ENCODE measurements around the gene ACY1.
"Not testable (repeated sequence)": the region's sequence is repeated elsewhere in the genome, so short reads cannot be mapped to it uniquely, and the experiment has no call there.

Gene ACY1

DNA sequence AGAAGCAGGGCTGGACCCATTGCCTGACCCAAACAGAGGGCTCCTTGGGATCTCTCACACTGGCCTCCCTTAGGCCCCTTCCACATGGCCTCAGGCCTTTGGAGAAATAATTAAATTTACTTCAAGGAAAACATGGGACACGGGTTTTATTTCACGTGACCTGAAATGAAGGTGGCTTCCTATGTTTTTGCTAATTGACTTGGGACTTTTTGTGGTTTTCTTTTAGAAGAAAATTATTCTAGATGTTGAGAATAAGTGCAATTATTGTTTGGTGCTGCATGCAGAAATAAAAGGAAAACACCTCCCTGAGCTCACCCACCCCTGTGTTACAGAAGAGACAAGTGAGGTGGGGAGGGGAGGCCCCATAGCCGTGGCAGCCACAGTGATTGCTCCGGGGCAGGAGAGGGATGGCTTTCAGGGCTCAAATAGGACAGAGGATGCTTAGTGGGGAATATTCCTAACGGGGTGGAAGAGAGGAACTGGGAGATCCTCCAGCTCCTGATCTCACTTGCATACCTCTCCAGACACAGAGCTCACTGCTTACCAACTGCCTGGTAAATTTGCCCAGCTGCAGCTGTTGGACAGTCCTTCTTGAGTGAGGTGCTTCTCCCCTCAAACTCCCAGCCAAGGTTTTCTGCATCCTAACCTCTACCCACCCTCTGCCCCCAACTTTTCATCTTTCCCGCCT lies 41.6 kb downstream of the ACY1 start:
- no peak for DNase-seq (ENCODE audit: low read depth, low spot score)

DNA sequence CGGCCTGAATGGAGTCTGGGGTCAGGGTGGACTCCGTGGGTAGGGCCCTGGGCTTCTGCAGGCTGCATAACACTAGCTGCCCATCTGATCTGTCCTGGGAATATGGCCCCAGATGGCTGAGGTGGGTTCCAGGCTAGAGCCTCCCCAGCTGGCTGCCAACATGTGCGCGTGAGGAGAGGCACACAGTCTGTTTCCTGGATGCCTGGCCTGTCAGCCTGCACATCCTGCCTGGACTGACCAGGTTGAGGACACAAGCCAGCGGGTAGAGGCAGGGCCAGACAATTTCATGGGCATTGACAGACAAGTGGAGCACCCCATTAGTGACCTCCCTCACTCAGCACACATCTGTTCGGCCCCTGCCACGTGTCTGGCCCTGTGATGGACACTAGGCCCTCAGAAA lies 42.1 kb downstream of the ACY1 start:
- no peak for DNase-seq (ENCODE audit: low read depth, low spot score)

DNA sequence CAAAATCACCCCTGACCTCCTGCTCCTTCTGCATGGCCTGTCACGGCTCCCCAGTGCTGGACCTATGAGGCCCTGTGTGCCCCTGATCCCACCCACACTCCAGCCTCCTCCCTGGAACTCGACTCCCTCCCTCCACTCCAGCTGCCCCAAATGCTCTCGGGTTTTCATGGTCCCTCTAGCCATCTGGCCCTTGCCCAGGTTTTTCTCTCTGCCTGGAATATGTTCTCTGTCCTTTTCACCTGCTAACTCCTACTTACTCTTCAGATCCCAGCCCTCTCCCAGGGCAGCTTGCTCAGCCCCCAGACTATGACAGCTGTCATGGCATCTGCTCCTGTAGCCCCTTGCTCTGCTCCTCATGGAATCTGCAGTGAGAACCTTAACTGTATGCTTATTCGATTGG lies 42.7 kb downstream of the ACY1 start:
- no peak for DNase-seq (ENCODE audit: low read depth, low spot score)

DNA sequence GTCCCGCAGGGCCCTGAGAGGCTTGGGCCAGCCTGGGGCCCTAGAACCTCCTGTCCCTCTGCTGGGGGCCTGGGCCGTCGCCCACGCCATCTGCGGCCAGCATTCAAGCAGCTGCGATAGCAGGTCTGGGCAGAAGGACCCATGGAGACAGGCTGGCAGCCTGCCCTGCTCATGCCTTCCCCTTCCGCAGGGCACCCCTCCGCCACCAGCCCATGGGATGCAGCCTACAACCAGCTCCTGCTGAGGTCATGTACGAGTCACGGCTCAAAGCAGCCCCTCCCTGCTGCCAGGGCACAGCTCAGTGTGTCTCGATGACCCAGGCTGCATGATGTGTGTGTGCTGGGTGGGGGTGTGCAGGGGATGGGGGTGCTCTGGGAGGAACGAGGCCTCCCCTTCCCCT lies 45.2 kb downstream of the ACY1 start:
- DNase-seq (ENCODE audit: low read depth, low spot score), result no peak

DNA sequence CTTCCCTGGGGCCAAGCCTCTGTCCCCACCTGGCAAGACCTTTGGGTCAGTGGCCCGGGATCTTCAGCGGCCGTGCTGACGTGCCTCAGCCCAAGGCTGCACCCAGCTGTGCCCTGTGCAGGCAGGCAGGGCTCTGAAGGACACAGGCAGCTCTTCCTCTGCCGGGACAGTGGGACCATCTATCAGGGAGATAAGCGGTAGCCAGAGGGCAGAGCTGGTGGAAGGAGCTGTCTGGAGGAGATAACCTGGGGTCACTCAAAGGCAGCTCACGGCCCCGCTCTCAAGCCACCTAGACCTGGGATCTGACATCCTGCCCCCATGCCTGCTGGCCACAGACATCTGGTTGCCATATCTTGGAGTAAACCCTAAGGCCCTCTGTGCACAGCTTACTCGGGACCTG lies 45.7 kb downstream of the ACY1 start:
- no peak for DNase-seq (ENCODE audit: low read depth, low spot score)

DNA sequence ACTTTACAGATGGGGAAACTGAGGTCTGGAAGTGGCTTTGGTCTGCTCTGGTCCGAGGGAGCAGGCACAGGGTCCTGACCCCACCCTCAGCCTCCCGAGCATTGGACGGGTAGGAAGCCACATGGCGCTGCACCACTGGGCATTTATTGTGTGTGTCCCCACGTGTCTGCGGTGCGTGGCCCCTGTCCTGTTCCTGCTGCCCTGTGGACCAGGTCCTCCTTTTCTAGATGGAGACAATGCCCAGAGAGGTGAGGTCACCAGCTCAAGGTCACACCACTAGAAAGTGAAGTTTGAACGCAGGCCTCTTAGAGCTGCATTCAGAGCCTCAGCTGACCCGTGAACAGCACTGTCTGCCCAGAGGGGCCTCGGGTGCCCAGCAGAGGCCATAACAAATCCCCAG lies 46.2 kb downstream of the ACY1 start:
- no peak for DNase-seq (ENCODE audit: low read depth, low spot score)

DNA sequence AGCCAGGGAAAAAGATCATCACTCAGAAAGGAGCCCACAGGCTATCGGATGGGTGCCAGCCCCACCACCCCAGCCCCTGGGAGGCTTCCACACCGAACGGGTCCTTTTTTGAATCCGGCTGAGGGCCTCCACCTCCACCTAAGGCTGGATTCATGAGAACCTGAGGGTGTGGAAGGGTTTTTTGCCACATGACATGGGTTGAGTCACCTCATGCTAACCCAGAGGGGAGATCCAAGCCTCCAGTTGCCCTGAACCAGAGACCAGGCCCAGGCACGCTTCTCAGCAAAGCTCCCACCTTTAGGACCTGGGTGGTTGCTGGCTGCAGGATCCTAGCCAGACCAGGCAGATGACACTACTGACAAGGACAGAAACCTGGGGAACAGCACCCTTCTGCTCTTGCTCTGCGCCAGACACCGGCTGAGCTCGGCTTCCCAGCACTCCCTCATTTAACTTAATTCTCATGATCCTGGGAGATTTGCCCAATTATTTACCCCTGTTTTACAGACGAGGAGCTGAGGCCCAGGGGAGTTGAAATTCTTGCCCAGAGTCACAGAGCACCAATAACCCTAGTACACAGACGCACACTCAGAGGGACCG lies 47.5 kb downstream of the ACY1 start:
- DNase-seq (ENCODE audit: low read depth, low spot score), result no peak

DNA sequence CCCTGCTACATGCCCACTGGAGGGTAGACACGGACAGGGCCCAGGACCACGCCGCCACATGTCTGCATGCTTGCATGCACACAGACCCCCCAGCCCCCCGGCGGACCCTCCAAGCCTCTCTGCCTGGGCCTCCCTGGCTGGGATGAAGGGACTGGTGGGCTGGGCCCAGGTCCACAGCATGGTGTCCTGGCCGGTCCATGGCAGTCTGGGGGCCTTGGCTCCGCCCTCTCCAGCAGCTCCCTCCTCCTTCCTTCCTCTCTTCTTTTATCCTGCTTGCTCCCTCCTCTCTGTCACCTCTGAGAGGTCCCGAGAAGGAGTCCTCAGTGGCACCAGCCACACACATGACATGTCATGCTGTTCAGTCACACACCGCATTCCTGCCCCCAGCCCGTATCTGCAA lies 48.6 kb downstream of the ACY1 start:
- DNase-seq (ENCODE audit: low read depth, low spot score), result no peak

DNA sequence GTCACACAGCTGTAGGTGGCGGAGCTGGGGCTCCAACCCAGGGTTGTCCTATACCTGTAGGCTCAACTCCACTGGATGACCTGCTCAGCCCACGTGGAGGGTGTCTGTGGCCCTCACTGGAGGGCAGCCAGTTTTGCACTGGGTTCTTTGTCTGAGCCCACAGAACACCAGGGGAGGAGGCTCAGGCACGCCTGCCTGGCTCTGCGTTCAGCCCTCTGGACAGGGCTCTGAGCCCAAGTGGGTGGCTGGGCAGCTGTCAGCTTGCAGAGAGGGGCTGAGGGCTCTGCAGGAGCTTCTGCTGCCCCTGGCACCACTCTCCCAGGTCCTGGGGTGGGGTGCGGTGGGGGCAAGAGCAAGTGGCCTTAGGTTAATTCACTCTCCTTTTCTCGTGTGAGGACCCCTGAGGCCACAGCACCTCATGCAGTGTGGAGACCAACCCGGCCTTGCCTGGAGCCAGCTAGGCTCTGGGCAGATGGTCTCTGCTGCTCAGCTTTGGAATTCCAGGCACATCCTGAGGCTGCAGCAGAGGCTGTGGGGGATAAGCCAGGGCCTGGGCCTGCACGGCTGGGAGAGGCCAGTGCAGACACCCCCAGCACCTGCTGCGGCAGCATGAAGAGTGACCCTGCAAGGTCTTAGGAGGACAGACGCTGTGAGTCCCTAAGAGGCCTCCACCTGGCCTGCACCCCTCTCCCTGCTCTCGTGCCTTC lies 49.5 kb downstream of the ACY1 start:
- no peak for DNase-seq (ENCODE audit: low read depth, low spot score)

DNA sequence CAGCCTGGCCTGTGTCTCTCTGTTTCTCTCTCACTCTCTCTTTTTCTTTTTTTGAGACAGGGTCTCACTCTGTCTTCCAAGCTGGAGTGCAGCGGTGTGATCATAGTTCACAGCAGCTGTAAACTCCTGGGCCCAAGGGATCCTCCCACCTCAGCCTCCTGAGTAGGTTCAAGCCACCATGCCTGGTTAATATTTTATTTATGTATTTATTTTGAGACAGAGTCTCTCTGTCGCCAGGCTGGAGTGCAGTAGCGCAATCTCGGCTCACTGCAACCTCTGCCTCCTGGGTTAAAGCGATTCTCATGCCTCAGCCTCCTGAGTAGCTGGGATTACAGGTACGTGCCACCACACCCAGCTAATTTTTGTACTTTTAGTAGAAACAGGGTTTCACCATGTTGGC lies 50.4 kb downstream of the ACY1 start:
- not testable (repeated sequence) for DNase-seq (ENCODE audit: low read depth, low spot score)

DNA sequence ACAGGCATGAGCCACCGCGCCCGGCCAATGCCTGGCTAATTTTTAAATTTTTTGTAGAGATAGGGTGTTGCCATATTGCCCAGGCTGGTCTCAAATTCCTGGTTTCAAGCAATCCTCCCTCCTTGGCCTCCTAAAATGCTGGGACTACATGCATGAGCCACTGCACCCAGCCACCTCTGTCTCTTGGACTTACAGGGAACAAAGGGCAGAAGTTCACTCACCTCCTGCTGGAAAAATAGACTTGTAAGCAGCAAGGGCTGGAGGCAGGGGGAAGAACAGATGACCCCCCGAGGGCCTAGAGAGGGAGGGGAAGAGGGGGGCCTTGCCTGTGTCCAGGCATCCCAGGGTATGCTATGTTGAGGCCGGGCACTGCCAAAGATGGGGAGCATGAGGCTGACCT lies 50.9 kb downstream of the ACY1 start:
- no peak for DNase-seq (ENCODE audit: low read depth, low spot score)

DNA sequence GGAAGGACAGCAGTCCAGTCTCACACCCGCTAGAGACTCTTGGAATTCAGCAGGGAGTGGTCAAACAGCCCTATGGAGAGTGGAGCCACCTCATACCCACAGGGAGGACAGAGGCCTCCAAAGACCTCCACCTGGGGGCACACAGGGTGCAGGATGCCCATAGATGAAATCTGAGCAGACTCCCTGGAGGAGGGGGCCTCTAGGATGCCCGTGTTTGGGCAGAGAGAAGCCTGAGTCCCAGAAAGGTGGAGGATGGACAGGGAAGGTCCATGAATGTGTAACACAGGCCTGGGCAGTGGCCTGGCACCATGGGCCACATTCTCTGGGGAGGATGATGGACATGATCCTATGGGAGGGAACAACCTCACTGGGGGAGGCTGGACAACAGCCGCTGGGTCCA lies 51.3 kb downstream of the ACY1 start:
- no peak for DNase-seq (ENCODE audit: low read depth, low spot score)

DNA sequence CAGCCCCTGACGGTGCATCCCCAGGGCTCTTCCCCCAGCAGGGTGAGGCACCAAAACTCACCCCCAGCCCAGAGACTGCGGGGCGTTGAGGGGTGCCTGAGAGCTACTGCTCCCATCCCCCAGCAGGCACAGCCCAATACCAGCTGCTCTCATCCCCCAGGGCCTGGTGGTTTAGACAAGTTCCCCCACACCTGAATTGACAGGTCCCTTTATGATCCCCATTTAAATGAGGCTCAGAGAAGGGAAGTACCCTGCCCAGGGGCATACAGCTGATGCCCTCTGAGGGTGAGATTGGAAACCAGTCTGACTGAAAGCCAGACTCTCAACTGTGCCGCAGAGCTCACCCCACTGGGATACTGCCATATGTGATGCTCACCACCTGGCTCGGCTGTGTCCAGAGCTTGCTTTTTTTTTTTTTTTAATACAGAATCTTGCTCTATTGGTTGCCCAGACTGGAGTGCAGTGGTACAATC lies 52.9 kb downstream of the ACY1 start:
- no peak for DNase-seq (ENCODE audit: low read depth, low spot score)

DNA sequence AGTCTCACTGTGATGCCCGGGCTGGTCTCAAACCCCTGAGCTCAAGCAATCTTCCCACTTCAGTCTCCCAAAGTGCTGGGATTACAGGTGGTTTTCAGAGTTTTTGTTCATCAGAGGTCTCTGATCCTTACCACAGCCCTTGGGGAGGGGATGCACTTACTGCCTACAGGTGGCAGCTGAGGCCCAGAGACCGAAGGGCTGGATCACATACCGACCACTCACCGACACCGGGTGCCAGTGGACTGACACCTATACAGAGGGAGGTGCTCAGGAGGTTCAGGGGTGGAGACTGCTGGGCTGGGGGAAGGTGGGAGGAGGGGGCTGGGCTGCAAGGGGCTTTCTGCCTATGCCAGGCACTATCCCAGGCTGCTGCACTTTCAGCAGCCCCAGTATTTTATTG lies 53.5 kb downstream of the ACY1 start:
- no peak for DNase-seq (ENCODE audit: low read depth, low spot score)

DNA sequence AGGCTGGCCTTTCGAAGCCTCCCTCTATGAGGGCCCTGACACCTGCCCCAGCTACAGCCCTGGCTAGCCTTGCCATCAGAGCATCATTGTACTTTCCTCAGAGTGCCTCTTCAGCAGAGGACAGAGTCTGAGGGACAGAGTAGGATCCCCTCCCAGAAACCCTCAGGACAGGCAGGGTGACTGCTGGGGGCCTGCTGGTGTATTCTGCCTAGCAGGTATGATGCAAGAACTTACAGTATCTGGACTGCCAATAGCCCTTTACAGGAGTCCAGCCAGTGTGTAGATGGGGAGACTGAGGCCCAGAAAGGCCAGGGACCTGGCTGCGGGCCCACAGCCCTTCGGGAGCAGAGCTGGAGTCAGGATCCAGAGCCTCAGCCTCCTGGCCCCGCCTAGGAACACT lies 54.0 kb downstream of the ACY1 start:
- DNase-seq (ENCODE audit: low read depth, low spot score), result no peak

DNA sequence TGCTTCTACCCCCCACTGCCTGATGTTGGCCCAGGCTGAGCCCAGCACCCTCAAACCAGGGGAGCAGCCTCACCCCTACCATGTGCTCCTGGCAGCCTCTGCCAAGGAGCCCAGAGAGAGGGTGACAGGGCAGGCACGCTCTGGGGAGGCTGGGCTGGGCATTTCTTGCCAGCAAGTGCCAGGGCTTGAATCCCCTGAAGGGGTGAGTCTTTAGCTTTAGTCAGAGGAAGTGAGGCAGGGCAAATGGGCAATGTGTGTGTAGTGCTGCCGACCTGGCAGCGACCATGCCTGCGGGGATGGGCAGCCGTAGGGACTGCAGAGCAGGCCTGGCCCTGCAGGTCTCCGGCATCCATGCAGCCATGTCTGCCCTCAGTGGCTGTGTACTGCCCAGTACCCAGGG lies 54.9 kb downstream of the ACY1 start:
- no peak for DNase-seq (ENCODE audit: low read depth, low spot score)
